ENCODE measurements around the gene TMEM205. TPM values are rescaled to one million over a fixed set of nuclear protein-coding genes. Genes with fewer than 3 reads are reported as not detected.
A peak's percentile ranks its signal among the peaks of the same experiment; 100 is the strongest.

Gene TMEM205
- total RNA-seq, 4 donors from 2014 or later, result 77.6 to 212 (median 168) TPM

GRCh38 chr19:11378319-11379189, 32.5 kb upstream of the TMEM205 start:
- H3K4me1 ChIP-seq, result peaks cover 3 to 58% (median 23%) of the 10 kb centered on the region in 4 donors

GRCh38 chr19:11377756-11378155, 31.7 kb upstream of the TMEM205 start:
- TF ChIP-seq CTCF (IDR thresholded peaks at IDR 0.05), result no peak
- Histone ChIP-seq H3K9me3 (no peaks in the 10 kb centered on the region), H3K27ac (peak overlapping the region in 1 of 4 donors; percentile 14), H3K4me3 (no peak overlapping the region), H3K36me3 (no peaks in the 10 kb centered on the region), H3K4me1 (peaks cover 3 to 50% (median 16%) of the 10 kb centered on the region in 4 donors), H3K27me3 (peaks cover 0 to 1% of the 10 kb centered on the region in 2 donors)
- DNase-seq, result no peak

More at GRCh38 chr19:11378319-11379189, 32.5 kb upstream of the TMEM205 start:
- DNase-seq, result peak in 2 of 3 donors; percentile 36 to 59
- H3K9me3 ChIP-seq, result no peaks in the 10 kb centered on the region
- TF ChIP-seq CTCF (IDR thresholded peaks at IDR 0.05), result peak in 5 of 6 experiments; percentile 3 to 48 (median 37)
- TF ChIP-seq POLR2A (IDR thresholded peaks at IDR 0.05), result no peak
- H3K27ac ChIP-seq, result peak overlapping the region in 2 of 4 donors; percentile 6 to 14
- H3K36me3 ChIP-seq, result no peaks in the 10 kb centered on the region
- peaks cover 0 to 9% of the 10 kb centered on the region in 2 donors for H3K27me3 ChIP-seq
- H3K4me3 ChIP-seq, result no peak overlapping the region

- TF ChIP-seq CTCF (IDR thresholded peaks at IDR 0.05) (no peak), POLR2A (IDR thresholded peaks at IDR 0.05) (no peak)
- Histone ChIP-seq H3K4me1 (peaks cover 3 to 48% (median 14%) of the 10 kb centered on the region in 4 donors), H3K27me3 (no peaks in the 10 kb centered on the region), H3K9me3 (no peaks in the 10 kb centered on the region), H3K4me3 (no peak overlapping the region), H3K36me3 (no peaks in the 10 kb centered on the region), H3K27ac (peak overlapping the region in 2 of 4 donors; percentile 13 to 39)
- DNase-seq, result no peak
Observed at GRCh38 chr19:11377237-11377636, 31.2 kb upstream of the TMEM205 start.

GRCh38 chr19:11375143-11375948, 29.3 kb upstream of the TMEM205 start:
- Histone ChIP-seq H3K27ac (peak overlapping the region; percentile 89 to 98 (median 96)), H3K4me3 (peak overlapping the region; percentile 59 to 81 (median 71)), H3K4me1 (peaks cover 0 to 36% (median 8%) of the 10 kb centered on the region in 4 donors), H3K27me3 (no peaks in the 10 kb centered on the region), H3K36me3 (no peaks in the 10 kb centered on the region), H3K9me3 (no peaks in the 10 kb centered on the region)
- TF ChIP-seq POLR2A (IDR thresholded peaks at IDR 0.05), result peak; percentile 45 to 83
- TF ChIP-seq CTCF (IDR thresholded peaks at IDR 0.05), result no peak
- DNase-seq, result peak in 2 of 3 donors; percentile 76 to 88

- no peak for TF ChIP-seq POLR2A (IDR thresholded peaks at IDR 0.05)
- TF ChIP-seq CTCF (IDR thresholded peaks at IDR 0.05), result no peak
- Histone ChIP-seq H3K27ac (peak within 1 kb of the TSS; percentile 89 to 98 (median 96)), H3K27me3 (no peaks in the 10 kb centered on the region), H3K9me3 (no peaks in the 10 kb centered on the region), H3K4me3 (peak within 1 kb of the TSS; percentile 59 to 81 (median 71)), H3K4me1 (peaks cover 0 to 32% (median 8%) of the 10 kb centered on the region in 4 donors), H3K36me3 (no peaks in the 10 kb centered on the region)
- peak; percentile 98 to 99 (median 99) for DNase-seq
Observed at GRCh38 chr19:11374433-11375142, 28.5 kb upstream of the TMEM205 start, which contains the start of gene SWSAP1. Gene SWSAP1, plus strand, starts transcription at chr19:11374666. Its CDS starts 15 bp downstream, at chr19:11374681.
